HG03025 (cell line): ENCODE results near the gene AGBL4.

Source experiments
- ATAC-seq: cut with Tn5 transposase; IDR thresholded peaks from one replicate; pipeline ENCODE4 v1.9.1; 2021; ENCODE audit warnings: mild to moderate bottlenecking, moderate library complexity; ENCODE audit not compliant: unreplicated experiment, low FRiP score

Gene AGBL4

GRCh38 chr1:48917070-48917454 is 1106.7 kb downstream of the AGBL4 start:
- ATAC-seq: no peak

GRCh38 chr1:48916130-48917069 is 1107.4 kb downstream of the AGBL4 start:
- no peak for ATAC-seq

GRCh38 chr1:48908606-48909005 is 1115.1 kb downstream of the AGBL4 start:
- ATAC-seq: no peak

- no peak for ATAC-seq
Measured at GRCh38 chr1:48906729-48907128, 1117.0 kb downstream of the AGBL4 start.

GRCh38 chr1:48906164-48906563 is 1117.6 kb downstream of the AGBL4 start:
- no peak for ATAC-seq

- no peak for ATAC-seq
Measured at GRCh38 chr1:48903291-48903690, 1120.5 kb downstream of the AGBL4 start.

GRCh38 chr1:48898894-48899293 is 1124.9 kb downstream of the AGBL4 start:
- ATAC-seq: no peak

- no peak for ATAC-seq
Measured at GRCh38 chr1:48889615-48890014, 1134.1 kb downstream of the AGBL4 start.

GRCh38 chr1:48889082-48889481 is 1134.7 kb downstream of the AGBL4 start:
- no peak for ATAC-seq

GRCh38 chr1:48887796-48888195 is 1136.0 kb downstream of the AGBL4 start:
- ATAC-seq: no peak

- no peak for ATAC-seq
Measured at GRCh38 chr1:48882020-48882419, 1141.7 kb downstream of the AGBL4 start.

- ATAC-seq: no peak
Measured at GRCh38 chr1:48878191-48878940, 1145.4 kb downstream of the AGBL4 start.

- no peak for ATAC-seq
Measured at GRCh38 chr1:48876330-48876785, 1147.4 kb downstream of the AGBL4 start.

- no peak for ATAC-seq
Measured at GRCh38 chr1:48875552-48876329, 1148.0 kb downstream of the AGBL4 start.

GRCh38 chr1:48873944-48874343 is 1149.8 kb downstream of the AGBL4 start:
- no peak for ATAC-seq

- no peak for ATAC-seq
Measured at GRCh38 chr1:48870596-48870995, 1153.2 kb downstream of the AGBL4 start.

GRCh38 chr1:48869116-48869893 is 1154.4 kb downstream of the AGBL4 start:
- no peak for ATAC-seq

- ATAC-seq: no peak
Measured at GRCh38 chr1:48864913-48865312, 1158.8 kb downstream of the AGBL4 start.

GRCh38 chr1:48859456-48859855 is 1164.3 kb downstream of the AGBL4 start:
- ATAC-seq: no peak
